GM12878 (cell line): ENCODE results near the gene MTSS2. TPM values are rescaled to one million over a fixed set of nuclear protein-coding genes. Genes with fewer than 3 reads are reported as not detected.

Source experiments
- ATAC-seq: fragments of 200-7000 bp; cut with Tn5 transposase; 3 replicates; pipeline ENCODE4 v1.9.1; 2020; ENCODE audit warnings: mild to moderate bottlenecking, moderate library complexity
- BruUV-seq: library from RNA; stranded (reverse); fragments of 400-500 nt; replicated peaks from 2 replicates; lab custom pipeline; 2021; lab: Mats Ljungman, UMichigan
- CTCF ChIA-PET: fragments of 300-600 bp; sonication (Branson Sonifier 250); formaldehyde crosslinking; extraction: SDS; loops from one replicate; lab custom pipeline; 2021; ENCODE audit warnings: inconsistent platforms; lab: Yijun Ruan, JAX
- POLR2A ChIA-PET: fragments of 350-600 bp; formaldehyde crosslinking; extraction: SDS; loops from one replicate; lab custom pipeline; 2021; ENCODE audit warnings: inconsistent platforms; lab: Charles Lee
- RAD21 ChIA-PET: fragments of 300-600 bp; sonication (Branson Sonifier 250); formaldehyde crosslinking; loops from one replicate; lab custom pipeline; 2023; ENCODE audit warnings: antibody characterized with exemption; ENCODE audit not compliant: unreplicated experiment; lab: Charles Lee
- SMC1A ChIA-PET: fragments of 300-600 bp; sonication (Branson Sonifier 250); formaldehyde crosslinking; loops from one replicate; lab custom pipeline; 2023; ENCODE audit not compliant: unreplicated experiment, uncharacterized antibody; lab: Charles Lee
- DNase-seq: peaks from one replicate; pipeline ENCODE4 v3.0.0-alpha.2; 2011; ENCODE audit warnings: low read depth, low spot score
- FAIRE-seq: peaks from 3 replicates; lab custom pipeline; 2011; peaks lifted over from hg19 to GRCh38; lab: Jason Lieb, UNC
- H2AFZ ChIP-seq: 2 replicates; pipeline ENCODE4 v1.6.0; 2011; ENCODE audit warnings: low read depth, low read length, control low read depth; ENCODE audit not compliant: control insufficient read depth
- H3K27ac ChIP-seq: 2 replicates; pipeline ENCODE4 v1.5.1; 2011; ENCODE audit warnings: control low read depth; ENCODE audit not compliant: control insufficient read depth, insufficient read depth
- H3K27me3 ChIP-seq, 2 experiments: replicated peaks in 1 of 2; 2 replicates each; pipeline versions ENCODE4 v1.6.0 to v1.6.1; 2011; ENCODE audit warnings: low read length in 1 of 2; ENCODE audit not compliant: control insufficient read depth in 2 of 2, insufficient read depth in 2 of 2
- H3K36me3 ChIP-seq, 2 experiments: 2 replicates each; pipeline ENCODE4 v1.5.1; 2011; ENCODE audit warnings: low read length in 1 of 2; ENCODE audit not compliant: control insufficient read depth in 2 of 2, insufficient read depth in 2 of 2
- H3K4me1 ChIP-seq: 2 replicates; pipeline ENCODE4 v1.6.1; 2011; ENCODE audit warnings: mild to moderate bottlenecking, low read length, moderate library complexity, mixed read lengths; ENCODE audit not compliant: control insufficient read depth, insufficient read depth
- H3K4me2 ChIP-seq: 2 replicates; pipeline ENCODE4 v1.6.0; 2011; ENCODE audit warnings: control low read depth; ENCODE audit not compliant: control insufficient read depth, insufficient read depth
- H3K4me3 ChIP-seq: fragments of 200-600 bp; sonication (generic); 2 replicates; pipeline ENCODE4 v1.5.1; 2016
- H3K79me2 ChIP-seq: 2 replicates; pipeline ENCODE4 v1.6.0; 2011; ENCODE audit warnings: low read length; ENCODE audit not compliant: control insufficient read depth, insufficient read depth
- H3K9ac ChIP-seq: 2 replicates; pipeline ENCODE4 v1.8.0; 2011; ENCODE audit warnings: low read length, control low read depth, mixed read lengths; ENCODE audit not compliant: control insufficient read depth, insufficient read depth
- H3K9me3 ChIP-seq: replicated peaks from 3 replicates; pipeline ENCODE4 v1.5.1; 2011; ENCODE audit warnings: mild to moderate bottlenecking, low read length; ENCODE audit not compliant: control insufficient read depth, insufficient read depth
- H4K20me1 ChIP-seq: 2 replicates; pipeline ENCODE4 v1.6.0; 2011; ENCODE audit not compliant: control insufficient read depth, insufficient read depth
- ATF2 ChIP-seq: IDR thresholded peaks from 2 replicates; pipeline ENCODE4 v1.6.1; 2012; ENCODE audit warnings: low read length, inconsistent platforms
- CBFB ChIP-seq: IDR thresholded peaks from 2 replicates; pipeline ENCODE4 v1.6.1; 2016; ENCODE audit warnings: antibody characterized with exemption, low read depth
- CREB1 ChIP-seq: IDR thresholded peaks from 2 replicates; pipeline ENCODE4 v1.6.1; 2012; ENCODE audit warnings: low read depth, mild to moderate bottlenecking, inconsistent platforms
- CUX1 ChIP-seq: IDR thresholded peaks from 2 replicates; pipeline ENCODE4 v1.6.1; 2012; ENCODE audit warnings: improper control_type of control experiment, low read depth, low read length; ENCODE audit not compliant: insufficient replicate concordance
- ELK1 ChIP-seq: IDR thresholded peaks from 2 replicates; pipeline ENCODE4 v1.6.1; 2012; ENCODE audit warnings: low read depth, low read length, improper control_type of control experiment
- ETV6 ChIP-seq, 2 experiments: fragments of 450-650 bp in 1 of 2; IDR thresholded peaks in 1 of 2; conservative IDR thresholded peaks in 1 of 2; 2 replicates each; pipeline ENCODE4 v1.6.1; 2014; ENCODE audit warnings: antibody characterized with exemption in 1 of 2, borderline replicate concordance in 1 of 2, low read depth in 1 of 2, mild to moderate bottlenecking in 1 of 2, moderate library complexity in 1 of 2
- FOXM1 ChIP-seq: IDR thresholded peaks from 2 replicates; pipeline ENCODE4 v1.6.1; 2012; ENCODE audit warnings: low read depth, mild to moderate bottlenecking, inconsistent platforms, low read length, moderate library complexity
- HDGF ChIP-seq: fragments of 450-650 bp; IDR thresholded peaks from 2 replicates; pipeline ENCODE4 v1.6.1; 2016; ENCODE audit warnings: antibody characterized with exemption
- JUND ChIP-seq: IDR thresholded peaks from 2 replicates; pipeline ENCODE4 v1.6.1; 2012; ENCODE audit warnings: low read depth, mild to moderate bottlenecking, low read length, improper control_type of control experiment, moderate library complexity
- KLF5 ChIP-seq: fragments of 450-650 bp; IDR thresholded peaks from 2 replicates; pipeline ENCODE4 v1.6.1; 2014; ENCODE audit warnings: mild to moderate bottlenecking; ENCODE audit not compliant: partially characterized antibody
- MAX ChIP-seq: IDR thresholded peaks from 2 replicates; pipeline ENCODE4 v1.6.1; 2012; ENCODE audit warnings: low read depth, low read length, improper control_type of control experiment
- RAD51 ChIP-seq: fragments of 450-650 bp; IDR thresholded peaks from 2 replicates; pipeline ENCODE4 v1.6.1; 2016; ENCODE audit warnings: moderate library complexity, mild to moderate bottlenecking, inconsistent platforms
- RBBP5 ChIP-seq: fragments of 200-600 bp; sonication (generic); conservative IDR thresholded peaks from 2 replicates; pipeline ENCODE4 v1.6.1; 2016
- RELA ChIP-seq: fragments of 450-650 bp; IDR thresholded peaks from 2 replicates; pipeline ENCODE4 v1.8.0; 2014; ENCODE audit warnings: borderline replicate concordance; ENCODE audit not compliant: partially characterized antibody
- SIX5 ChIP-seq: IDR thresholded peaks from 2 replicates; pipeline ENCODE4 v1.6.1; 2011; ENCODE audit warnings: mild to moderate bottlenecking, low read depth, low read length, moderate library complexity; ENCODE audit not compliant: severe bottlenecking
- SUZ12 ChIP-seq: fragments of 200-600 bp; sonication (generic); IDR thresholded peaks from one replicate; pipeline ENCODE4 v1.6.1; 2018; ENCODE audit warnings: antibody characterized with exemption, mild to moderate bottlenecking; ENCODE audit not compliant: unreplicated experiment
- TCF3 ChIP-seq: IDR thresholded peaks from 2 replicates; pipeline ENCODE4 v1.6.1; 2012; ENCODE audit warnings: low read depth, mild to moderate bottlenecking, low read length, borderline replicate concordance; ENCODE audit not compliant: insufficient read depth
- WGBS: methylation state at CpG from one replicate; pipeline ENCODE4 v1.1.6; 2016; ENCODE audit warnings: low lambda C conversion rate; ENCODE audit not compliant: insufficient replicate concordance, insufficient coverage; ENCODE audit errors: missing lambda C conversion rate; 5-methylcytosine and 5-hydroxymethylcytosine counted together
- in situ Hi-C: fragments of 300-500 bp; cut with MboI; formaldehyde crosslinking; loops from 9 replicates; pipeline ENCODE4 v1.14.3; 2018; ENCODE audit warnings: mixed read lengths
- intact Hi-C: fragments of 100-400 bp; cut with micrococcal nuclease; formaldehyde crosslinking; loops from one replicate; pipeline ENCODE4 v1.14.2; 2022; ENCODE audit not compliant: unreplicated experiment
- polyA plus RNA-seq, 11 experiments: library from polyadenylated mRNA; depleted of rRNA in 4 of 11; unstranded in 6 of 11; stranded (reverse) in 5 of 11; fragments of >200 nt; fragmentation: Nextera tagmentation in 4 of 11; fragmentation: Illumina TruSeq in 1 of 11; extraction: Ambion mirVana in 4 of 11; extraction: Trizol in 1 of 11; gene quantifications; 1 replicate in 1 of 11; 2 replicates in 10 of 11; pipeline versions ENCODE4 v1.2.1 to v1.2.3, GENCODE V29; 2011 to 2016; ENCODE audit warnings: inconsistent platforms in 2 of 11, missing spikeins in 2 of 11, low read depth in 1 of 11
- total RNA-seq, 4 experiments: library from RNA; depleted of rRNA in 3 of 4; stranded (reverse); fragments of >200 nt in 3 of 4; fragmentation: Illumina TruSeq in 1 of 4; extraction: Trizol in 1 of 4; gene quantifications; 2 replicates each; pipeline versions ENCODE4 v1.2.1 to v1.2.3, GENCODE V29; 2013 to 2021

MTSS2 gene
- total and polyA plus RNA-seq, 10 of the 15 experiments (the other 5 are each of a cell fraction or from before 2014, with no cell fraction given), result under 0.01 to 0.51 (median 0.14) TPM; not detected in 4

GRCh38 chr16:70695331-70696070, 9.6 kb upstream of the MTSS2 start:
- SMC1A ChIA-PET, result no interaction called here
- no peak for DNase-seq
- TF ChIP-seq RBBP5 (no peak), RELA (no peak), KLF5 (no peak), HDGF (no peak), JUND (no peak), MAX (no peak), RAD51 (no peak), FOXM1 (no peak), CREB1 (no peak), ATF2 (no peak), CUX1 (no peak), SIX5 (no peak), TCF3 (no peak), ELK1 (no peak), CBFB (no peak), SUZ12 (no peak), ETV6 (conservative IDR thresholded peaks at IDR 0.05 in 1 of 2, IDR thresholded peaks at IDR 0.05 in 1 of 2; ENCODE audit: borderline replicate concordance in 1 of 2, low read depth in 1 of 2) (no peak)

More at GRCh38 chr16:70695331-70696070, 9.6 kb upstream of the MTSS2 start:
- FAIRE-seq, result no peak
- intact Hi-C loops (no loop called here), in situ Hi-C loops (no loop called here)
- WGBS, result 92% methylated on average over 14 of the region's 14 CpGs
- H3K79me2 ChIP-seq, result no peaks in the 10 kb centered on the region
- no peaks in the 10 kb centered on the region for H3K9me3 ChIP-seq
- no peak overlapping the region for H3K4me3 ChIP-seq
- no peaks in the 10 kb centered on the region for H3K27me3 ChIP-seq
- POLR2A ChIA-PET, result no interaction called here
- peaks cover 0 to 2% of the 10 kb centered on the region in 2 experiments; a peak in 3 of 4 replicates for H3K36me3 ChIP-seq
- no TSS peak for BruUV-seq
- ATAC-seq, result peak; percentile 45
- H3K9ac ChIP-seq, result no peak overlapping the region
- RAD21 ChIA-PET, result no interaction called here
- H3K4me2 ChIP-seq, result no peak overlapping the region
- H3K27ac ChIP-seq, result no peak overlapping the region
- no peak overlapping the region for H2AFZ ChIP-seq
- CTCF ChIA-PET, result no interaction called here
- H3K4me1 ChIP-seq, result no peaks in the 10 kb centered on the region
- no peaks in the 10 kb centered on the region for H4K20me1 ChIP-seq
